ENCODE measurements around the gene PBX4.
A peak's percentile ranks its signal among the peaks of the same experiment; 100 is the strongest.

The PBX4 gene

GRCh38 chr19:19517235-19517619, 101.3 kb downstream of the PBX4 start:
- DNase-seq, result no peak

DNA sequence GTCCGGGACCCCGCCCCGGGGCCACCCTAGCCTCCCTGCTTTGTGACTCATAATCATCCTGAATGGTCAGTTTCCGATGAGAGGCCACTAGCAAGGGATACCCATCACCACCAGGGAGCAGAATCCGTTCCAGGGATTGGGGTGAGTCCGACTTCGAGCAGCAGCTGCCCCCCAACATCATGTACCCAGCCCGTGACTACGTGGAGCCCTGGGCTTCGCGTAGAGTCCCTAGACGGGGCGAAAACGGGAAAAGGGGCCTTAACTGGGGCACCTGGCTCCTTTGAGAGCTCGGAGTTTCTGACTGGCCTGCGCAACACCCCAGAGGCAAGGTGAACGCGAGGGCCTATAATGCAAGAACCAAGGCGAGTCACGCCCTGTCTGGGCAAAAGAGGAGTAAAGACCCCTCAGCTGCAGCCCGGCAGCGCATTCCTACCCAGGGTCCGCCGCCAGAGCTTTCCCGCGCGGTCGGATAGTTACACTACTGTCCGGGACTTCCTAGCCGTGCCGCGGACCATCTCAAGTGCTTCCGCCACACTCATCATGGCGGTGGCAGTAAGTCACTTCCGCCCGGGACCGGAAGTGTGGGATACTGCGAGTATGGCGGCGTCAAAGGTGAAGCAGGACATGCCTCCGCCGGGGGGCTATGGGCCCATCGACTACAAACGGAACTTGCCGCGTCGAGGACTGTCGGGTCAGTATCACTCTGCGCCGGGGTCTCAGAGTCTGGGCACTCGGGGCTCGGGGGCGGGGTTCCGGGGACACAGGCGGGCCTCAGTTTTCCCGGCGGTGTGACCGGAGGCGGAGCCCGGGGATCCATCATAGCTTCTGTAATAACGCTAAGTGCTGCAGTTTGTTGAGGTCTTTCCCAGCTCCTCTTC, 102.6 kb downstream of the PBX4 start, which contains the start of gene NDUFA13:
NDUFA13 (plus strand) TSS at position 584 of the 878 bp plus-strand sequence; CDS start at position 598, 14 bp downstream.
- DNase-seq, result peak; percentile 90

DNA sequence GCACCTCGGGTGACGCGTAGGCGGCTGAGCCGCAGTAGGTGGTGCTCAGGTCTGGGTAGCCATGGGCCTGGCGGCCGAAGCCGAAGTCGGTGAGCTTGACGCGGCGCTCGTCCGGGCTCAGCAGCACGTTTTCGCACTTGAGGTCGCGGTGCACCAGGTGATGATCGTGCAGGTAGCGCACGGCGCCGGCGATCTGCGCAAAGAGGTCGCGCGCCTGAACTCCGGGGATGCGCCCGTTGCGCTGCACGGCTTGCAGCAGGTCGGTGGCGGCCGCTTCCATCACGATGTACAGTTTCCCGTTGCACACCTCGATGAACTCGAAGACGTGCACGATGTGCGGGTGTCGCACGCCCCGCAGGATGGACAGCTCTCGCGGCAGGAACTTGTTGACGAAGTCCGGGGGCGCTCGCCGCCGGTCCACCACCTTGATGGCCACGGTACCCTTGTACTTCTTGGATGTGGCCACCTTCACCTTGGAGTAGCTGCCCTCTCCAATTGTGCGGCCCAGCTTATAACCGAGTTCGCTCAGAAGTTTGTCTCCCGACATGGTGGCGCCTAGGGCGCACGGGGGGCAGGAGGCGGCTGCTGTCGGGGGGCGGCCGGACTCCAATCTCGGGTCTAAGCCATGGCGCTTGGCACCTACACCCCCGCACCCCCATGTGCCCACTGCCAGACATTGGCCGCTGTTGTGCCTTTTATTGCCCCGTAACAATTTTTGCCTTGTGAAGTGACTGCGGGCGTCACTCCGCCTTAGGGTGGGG, 103.4 kb downstream of the PBX4 start, which contains the start of gene TSSK6:
TSSK6 (minus strand) TSS at position 668 of the 761 bp plus-strand sequence; CDS start at position 547, 121 bp downstream.
- no peak for DNase-seq

GRCh38 chr19:19514215-19514657, 104.3 kb downstream of the PBX4 start:
- DNase-seq, result no peak

- DNase-seq, result no peak
These were observed 104.8 kb downstream of the PBX4 start for GRCh38 chr19:19513682-19514081.

Data from CD4-positive, alpha-beta T cell treated with Interleukin-6 for 4 hours (primary cell).